ENCODE measurements around the gene HIPK2. TPM values are rescaled to one million over a fixed set of nuclear protein-coding genes. Genes with fewer than 3 reads are reported as not detected.

The HIPK2 gene
- total RNA-seq: 21.5 and 55.1 TPM in 2 replicates

DNA sequence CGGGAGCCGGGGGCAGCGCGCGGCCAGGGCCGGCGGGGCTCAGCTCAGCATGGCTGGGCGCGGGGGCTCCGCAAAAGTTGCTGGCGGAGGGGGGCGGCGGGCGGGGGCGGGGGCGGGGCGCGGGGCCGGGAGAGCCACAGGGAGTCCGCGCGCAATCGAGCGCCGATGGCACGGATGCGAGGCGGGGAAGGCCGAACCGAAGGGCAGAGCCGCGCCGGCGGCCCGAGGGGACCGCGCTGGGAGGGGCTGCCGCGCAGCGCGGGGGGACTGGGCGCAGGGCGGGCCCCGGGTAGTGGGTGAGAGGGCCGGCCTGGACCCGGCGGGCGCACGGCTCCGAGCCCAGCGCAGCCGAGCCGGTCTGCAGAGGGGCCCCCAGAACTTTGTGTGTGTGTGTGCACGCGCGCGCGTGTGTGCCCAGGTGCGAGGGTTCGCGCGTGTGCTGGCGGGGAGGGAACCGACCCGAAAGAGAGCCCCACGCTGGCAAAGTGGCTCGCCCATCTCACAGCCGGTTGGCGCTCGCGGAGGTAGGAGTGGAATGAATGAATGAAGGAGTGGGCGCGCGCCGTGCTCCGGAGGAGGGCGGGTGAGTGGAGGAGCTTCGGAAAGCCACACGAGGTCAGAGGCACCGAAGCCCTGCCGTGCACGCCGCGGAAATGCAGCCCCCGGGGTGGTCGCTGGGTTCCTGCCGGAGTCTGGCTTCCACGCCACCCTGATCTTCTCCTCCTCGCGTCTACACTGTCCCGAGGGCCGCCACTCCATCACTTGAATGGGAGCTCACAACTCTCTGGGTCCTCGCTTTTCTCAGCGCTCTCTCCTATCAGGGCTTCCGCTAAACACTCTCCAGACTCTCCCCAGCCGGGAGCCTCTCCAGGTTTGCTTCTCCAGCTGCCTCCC, at the start of gene HIPK2:
Gene HIPK2, minus strand, starts transcription at position 51 of the 894 bp plus-strand sequence. CDS start 375 bp downstream, outside the sequence.

DNA sequence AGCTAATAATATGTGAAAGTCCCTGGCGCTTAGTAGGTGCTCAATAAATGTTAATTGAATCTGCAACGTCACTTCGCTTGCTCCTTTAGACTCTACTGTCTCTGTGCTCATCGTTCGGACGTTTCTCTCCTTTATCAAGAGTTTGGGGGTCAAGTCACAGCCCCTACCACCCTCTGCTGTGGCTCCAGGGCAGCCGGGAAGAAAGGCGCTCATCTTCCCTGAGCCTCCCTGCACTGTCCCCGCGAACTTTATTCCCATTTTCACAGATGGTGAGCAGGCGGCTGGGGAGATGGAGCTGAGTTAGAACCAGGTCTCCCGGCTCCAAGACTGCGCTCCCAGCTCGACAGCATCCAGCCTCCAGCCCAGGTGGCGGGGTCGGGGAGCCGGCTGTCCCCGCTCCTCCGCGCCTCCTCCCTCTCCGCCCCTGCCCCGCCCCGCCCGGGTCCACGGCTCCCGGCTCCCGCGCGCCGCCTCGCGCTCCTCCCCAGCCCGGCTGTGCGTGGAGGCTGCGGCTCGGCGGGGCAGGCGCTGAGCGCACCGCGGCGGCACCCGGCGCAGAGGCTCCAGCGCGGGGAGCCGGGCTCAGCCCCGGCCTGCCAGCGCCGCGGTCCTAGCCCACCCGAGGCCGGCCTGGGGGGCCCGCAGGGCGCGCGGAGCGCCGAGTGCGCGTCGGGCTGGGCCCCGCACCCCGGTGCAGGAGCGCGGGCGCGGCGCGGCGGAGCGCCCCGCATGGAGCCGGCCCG, 254.4 kb downstream of the HIPK2 start, which contains the start of gene CLEC2L:
Gene CLEC2L, plus strand, starts transcription at position 487 of the 743 bp plus-strand sequence. Its CDS starts 243 bp downstream, at position 730.

Other genes with a start within 250 kb of the HIPK2 start
- gene TBXAS1, start 51.3 kb upstream of the HIPK2 start, total RNA-seq: 7.4 and 8.6 TPM in 2 replicates